GM18909 (cell line): ENCODE data around the gene LY6G6D.
A peak's percentile ranks its signal among the peaks of the same experiment; 100 is the strongest.

Experiments
- ATAC-seq: cut with Tn5 transposase; IDR thresholded peaks from one replicate; pipeline ENCODE4 v1.9.1; 2021; ENCODE audit warnings: mild to moderate bottlenecking; ENCODE audit not compliant: unreplicated experiment, poor library complexity

The LY6G6D gene

DNA sequence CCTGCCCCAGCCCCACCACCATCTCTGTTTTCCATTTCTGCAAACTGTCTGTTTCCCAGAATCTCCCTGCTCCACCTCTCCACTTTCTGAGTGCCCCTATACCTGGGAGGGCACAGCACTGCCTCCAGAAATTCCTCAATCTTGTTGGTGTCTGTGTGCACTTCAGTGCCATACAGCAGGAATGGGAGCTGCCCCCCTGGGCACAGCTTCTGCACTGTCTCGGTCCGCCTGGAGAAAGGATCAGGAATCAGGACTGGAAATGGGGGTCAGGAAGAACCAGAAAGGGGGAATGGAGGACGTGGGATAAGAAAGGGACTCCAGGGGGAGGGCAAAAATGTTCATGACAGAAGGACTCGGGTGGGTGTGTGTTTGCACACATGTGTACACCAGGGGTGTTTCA lies 18.6 kb downstream of the LY6G6D start:
- no peak for ATAC-seq

DNA sequence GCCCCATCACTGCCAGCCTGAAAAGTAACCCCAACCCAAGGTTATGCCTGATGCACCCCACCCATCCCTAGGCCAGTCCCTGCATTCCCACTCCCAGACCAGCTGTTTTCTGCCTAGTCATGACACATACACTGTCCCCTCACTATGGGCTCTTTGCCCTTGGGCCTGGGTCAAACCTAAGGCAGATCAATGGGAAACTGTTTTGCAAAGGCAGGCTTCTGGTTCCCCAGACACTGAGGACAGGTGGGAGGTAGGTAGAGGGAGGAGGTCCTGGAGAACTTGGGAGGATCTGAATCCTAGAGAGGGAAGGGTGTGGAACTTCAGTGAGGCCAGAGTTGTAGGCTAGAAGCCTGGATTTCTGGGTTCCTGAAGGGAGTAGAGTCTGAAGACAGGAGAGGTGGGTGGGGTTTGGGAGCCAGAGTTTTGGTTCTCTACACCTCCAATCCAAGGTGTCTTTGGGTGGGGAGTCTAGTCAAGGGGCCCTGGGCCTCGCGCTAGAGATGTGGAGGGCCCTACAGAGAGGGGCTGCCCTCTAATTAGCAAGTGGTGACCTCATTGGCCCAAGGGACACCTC lies 19.2 kb downstream of the LY6G6D start:
- no peak for ATAC-seq

DNA sequence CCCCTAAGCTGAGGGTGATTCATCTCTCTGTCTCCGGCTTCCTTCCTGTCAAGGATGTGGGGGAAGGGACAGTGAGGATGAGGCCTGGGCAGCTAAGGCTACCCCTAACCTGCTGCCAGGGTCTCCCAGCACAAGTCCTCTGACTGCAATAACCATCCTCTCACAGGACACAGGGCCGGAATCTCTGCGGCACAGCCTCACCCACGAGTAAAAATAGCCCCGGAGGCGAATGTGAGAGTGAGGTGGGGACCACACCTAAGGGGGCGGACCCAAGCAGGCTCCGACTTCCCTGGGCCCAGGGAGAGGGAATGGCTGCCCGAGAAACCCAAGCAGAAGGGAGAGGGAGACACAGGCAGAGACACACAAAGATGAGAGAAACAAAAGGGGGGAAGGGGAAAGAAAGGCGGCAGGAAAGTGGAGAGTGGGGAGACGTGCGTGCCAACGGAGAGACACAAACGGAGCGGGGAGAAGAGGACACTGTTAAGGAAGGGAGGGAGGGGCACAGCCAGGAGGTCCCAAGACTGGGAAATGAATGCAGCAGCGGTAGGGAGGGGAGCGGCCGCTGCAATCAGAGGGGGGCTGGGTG lies 19.8 kb downstream of the LY6G6D start:
- peak; percentile 37 for ATAC-seq

DNA sequence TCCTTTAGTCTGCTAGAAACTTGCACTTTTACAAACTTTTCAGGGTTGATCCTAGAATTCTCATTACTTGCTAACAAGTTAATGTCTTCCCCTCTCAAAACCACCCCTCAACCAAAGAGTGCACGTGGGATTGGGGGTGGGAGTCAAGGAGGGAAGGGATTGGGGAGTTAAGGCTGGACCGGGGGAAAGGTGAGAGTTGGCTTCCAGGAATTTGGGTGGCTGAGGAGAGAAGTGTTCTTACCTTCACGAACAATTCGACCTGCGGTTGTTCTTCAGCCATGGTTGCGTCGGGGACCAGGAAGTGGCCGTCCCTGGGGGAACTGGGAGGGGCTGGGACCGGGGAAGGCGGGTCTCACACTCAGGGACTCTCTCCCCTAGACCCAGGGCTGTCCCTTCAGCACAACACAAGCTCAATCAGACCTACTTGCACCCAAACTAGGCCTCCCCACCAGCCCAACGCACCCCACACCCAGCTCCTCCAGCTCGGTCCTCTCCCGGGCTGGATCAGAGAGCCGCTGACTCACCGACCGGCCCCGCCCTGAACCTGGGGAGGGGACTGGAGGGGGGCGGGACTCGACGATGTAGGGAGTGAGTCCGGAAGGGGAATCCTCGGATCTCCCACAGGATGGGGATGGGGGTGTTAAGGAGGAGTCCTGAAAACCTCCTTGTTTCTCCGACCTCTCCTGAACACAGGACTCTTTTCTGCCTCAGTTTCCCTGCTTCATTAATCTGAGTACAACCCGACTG lies 21.0 kb downstream of the LY6G6D start, which contains the start of gene CLIC1:
CLIC1 (minus strand) TSS at position 510 of the 747 bp plus-strand sequence; CDS start at position 280, 230 bp downstream.
- peak; percentile 19 for ATAC-seq

DNA sequence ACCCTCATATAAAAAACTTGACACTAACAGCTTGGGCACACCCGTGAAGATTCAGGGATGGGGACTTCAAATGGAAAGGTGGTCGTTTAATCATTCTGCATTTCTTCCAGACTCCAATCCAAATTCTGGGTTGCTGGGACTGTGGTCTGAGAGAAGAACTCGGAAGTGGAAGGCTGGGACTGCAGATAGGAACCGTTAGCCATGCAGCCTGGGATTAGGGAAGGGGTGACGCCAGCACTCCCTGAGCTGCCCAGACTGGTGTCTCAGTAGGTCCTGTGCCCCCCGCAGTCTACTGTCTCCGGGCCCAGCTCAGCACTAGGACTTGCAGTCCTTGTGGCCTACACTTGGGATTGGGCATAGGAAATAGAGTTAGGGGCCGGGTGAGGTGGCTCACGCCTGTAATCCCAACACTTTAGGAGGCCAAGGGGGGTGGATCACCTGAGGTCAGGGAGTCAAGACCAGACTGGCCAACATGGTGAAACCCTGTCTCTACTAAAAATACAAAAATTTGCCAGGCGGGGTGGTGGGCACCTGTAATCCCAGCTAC lies 21.7 kb downstream of the LY6G6D start:
- ATAC-seq, result no peak

DNA sequence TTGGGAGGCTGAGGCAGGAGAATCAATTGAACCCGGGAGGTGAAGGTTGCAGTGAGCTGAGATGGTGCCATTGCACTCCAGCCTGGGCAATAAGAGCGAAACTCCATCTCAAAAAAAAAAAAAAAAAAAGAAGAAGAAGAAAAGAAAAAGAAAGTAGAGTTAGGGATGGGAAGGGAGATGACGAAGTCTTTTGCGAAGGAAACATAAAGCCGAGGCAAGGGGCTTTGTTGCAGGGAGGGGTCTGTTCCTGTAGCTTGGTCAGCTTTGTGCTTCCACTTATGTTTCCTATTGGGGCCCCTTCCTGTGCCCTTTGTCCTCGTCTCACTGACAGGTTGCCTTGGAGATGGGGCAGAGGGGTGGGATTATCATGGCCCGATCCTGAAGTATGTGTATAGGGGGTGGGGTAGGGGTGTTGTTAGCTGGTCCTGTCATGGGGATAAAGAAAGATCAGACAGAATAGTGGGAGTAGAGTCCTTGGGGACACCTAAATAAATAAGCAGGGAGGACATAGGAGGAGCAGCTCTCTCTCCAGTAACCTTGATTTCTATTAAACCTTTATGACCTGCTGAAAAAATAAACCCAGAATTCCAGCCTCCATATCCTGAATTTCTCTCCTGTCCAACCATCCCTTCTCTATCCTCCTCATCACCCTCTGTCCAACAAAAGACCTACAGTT lies 22.3 kb downstream of the LY6G6D start:
- no peak for ATAC-seq

DNA sequence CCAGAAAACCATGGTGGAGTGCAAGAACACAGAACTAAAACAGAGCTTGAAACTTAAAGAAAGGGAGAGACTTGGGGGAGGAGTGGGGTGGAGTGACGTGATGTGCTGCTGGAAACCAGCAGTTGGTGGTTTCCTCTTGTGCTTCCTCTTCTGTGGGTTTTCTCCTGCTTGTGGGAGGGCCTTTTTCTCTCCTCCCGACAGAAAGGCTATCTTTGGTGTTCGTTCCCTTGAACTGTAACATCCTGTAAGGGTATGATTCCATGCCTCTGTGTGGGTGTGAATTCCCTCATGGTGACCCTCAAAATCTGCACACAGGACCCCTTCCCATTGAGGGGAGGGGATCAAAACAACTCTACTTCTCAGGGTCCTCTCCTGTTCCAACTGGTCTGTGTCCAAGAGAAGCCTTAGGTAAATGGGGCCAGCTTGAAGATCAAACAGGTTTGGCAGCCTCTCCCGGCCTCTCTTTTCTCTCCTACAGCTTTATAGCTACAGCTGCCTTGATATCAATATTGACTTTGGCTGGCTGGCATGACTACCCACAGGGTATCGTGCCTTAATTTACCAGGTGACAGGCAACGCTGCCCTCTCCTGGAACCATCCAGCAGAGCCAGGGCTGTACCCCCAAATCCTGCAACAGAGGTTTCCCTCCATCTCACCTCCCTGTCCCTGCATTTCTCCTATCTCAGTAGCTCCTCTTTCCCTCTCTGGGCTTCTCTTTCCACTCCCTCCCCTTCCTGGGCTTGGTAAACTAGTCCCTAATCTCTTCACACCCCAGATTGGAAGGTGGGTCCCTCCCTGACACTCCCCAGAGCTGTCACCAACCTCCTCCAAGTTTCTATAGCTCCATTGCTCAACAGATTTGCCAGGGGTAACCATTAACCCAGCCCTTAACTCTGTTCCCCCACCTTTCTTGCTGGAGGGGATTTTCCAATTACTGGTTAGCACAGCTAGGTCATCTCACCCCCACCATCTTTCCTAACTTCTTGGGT lies 23.1 kb downstream of the LY6G6D start:
- ATAC-seq, result no peak

DNA sequence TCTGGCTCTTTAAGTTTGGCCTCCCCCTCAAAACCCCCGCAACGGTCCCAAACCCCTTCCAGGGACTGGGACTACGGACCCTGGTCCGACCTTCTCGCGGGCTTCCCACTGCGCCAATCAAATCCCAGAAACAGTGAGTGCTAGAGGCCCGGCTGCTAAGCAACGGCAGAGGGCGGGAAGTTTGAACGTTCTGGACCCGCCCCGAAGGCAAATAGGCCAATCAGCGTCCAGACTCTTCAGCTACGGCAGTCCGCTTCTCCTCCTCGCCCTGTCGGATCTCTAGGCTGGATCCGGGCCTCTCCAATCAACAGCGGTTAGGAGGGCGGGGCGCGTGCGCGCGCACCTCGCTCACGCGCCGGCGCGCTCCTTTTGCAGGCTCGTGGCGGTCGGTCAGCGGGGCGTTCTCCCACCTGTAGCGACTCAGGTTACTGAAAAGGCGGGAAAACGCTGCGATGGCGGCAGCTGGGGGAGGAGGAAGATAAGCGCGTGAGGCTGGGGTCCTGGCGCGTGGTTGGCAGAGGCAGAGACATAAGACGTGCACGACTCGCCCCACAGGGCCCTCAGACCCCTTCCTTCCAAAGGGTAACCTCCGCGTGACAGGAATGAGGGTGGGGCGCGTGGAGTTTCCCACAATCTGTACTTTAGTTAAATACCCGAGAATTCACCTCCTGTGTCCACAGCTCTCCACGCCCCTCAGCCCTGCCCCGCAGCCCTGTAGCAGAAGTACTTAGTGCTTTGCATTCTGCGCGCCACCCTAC lies 24.7 kb downstream of the LY6G6D start, which contains the start of gene MSH5:
MSH5 (plus strand) TSS at position 367 of the 758 bp plus-strand sequence. CDS start 462 bp downstream, outside the sequence.
- ATAC-seq, result peak; percentile 73

DNA sequence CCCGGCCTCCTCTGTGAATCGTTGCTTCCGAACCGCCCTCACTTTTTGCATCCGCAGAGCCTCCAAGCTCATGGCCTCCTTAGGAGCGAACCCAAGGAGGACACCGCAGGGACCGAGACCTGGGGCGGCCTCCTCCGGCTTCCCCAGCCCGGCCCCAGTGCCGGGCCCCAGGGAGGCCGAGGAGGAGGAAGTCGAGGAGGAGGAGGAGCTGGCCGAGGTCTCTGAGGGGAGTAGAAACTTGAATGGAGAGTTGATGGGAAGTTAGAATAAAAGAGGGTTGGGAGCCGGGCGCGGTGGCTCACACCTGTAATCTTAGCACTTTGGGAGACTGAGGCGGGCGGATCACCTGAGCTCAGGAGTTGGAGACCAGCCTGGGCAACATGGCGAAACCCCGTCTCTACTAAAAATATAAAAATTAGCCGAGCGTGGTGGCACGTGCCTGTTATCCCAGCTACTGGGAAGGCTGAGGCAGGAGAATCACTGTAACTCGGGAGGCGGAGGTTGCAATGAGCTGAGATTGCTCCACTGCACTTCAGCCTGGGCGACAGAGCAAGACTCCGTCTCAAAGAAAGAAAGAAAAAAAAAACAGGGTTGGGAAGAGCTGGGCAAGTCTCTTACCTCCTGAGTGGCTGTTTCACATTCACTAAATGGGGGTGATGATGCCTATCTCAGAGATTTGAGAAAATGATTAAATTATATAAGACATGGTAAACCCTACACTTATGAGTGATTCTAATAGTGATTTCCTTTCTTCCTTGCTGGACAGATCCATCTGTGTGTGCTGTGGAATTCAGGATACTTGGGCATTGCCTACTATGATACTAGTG lies 25.5 kb downstream of the LY6G6D start:
- peak; percentile 1 for ATAC-seq

DNA sequence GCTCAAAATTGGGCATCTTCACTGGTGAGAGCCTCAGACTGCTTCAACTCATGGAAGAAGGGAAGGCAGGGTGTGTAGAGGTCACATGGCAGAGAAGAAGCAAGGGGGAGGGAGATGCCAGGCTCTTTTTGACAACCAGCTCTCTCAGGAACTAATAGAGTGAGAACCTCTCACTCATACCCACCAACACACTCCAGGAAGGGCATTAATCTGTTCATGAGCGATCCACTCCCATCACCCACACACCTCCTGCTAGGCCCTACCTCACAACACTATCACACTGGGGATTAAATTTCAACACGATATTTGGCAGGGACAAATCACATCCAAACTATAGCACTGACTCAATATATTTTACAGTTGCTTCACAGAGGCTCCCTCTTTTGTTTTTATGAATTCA lies 26.7 kb downstream of the LY6G6D start:
- no peak for ATAC-seq

DNA sequence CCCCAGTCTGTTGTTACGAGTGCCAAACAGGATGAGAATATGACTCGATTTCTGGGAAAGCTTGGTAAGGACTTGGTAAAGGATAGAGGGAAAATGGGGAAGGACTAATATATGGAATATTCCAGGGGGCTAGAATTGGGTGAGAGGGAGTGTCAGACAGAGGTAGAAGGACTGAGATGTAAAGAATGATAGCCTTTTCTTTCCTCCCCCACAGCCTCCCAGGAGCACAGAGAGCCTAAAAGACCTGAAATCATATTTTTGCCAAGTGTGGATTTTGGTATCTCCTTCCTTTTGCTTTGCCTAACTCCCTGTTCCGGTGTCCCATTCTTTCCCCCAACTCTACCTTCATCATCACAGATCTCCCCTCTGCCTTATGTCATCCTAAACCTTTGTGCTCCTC lies 27.7 kb downstream of the LY6G6D start:
- ATAC-seq, result no peak

DNA sequence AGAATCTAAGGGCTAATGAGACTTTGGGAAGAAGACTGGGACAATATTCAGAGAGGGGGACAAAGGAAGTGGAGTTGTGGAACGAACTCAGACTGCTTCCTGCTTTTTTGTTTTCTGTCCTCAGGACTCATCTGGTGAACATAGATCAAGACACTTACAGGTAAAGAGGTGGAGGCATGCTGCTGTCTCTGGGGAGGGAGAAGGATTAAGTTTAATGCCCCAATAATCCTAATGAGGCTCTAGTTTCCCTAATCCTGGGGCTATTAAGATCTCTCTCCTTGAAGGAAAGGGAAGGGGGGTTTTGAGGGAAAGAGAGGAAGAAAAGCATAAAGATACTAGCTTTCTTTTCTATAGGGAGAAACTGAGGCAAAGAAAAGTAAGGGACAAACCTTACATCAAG lies 29.3 kb downstream of the LY6G6D start:
- no peak for ATAC-seq

DNA sequence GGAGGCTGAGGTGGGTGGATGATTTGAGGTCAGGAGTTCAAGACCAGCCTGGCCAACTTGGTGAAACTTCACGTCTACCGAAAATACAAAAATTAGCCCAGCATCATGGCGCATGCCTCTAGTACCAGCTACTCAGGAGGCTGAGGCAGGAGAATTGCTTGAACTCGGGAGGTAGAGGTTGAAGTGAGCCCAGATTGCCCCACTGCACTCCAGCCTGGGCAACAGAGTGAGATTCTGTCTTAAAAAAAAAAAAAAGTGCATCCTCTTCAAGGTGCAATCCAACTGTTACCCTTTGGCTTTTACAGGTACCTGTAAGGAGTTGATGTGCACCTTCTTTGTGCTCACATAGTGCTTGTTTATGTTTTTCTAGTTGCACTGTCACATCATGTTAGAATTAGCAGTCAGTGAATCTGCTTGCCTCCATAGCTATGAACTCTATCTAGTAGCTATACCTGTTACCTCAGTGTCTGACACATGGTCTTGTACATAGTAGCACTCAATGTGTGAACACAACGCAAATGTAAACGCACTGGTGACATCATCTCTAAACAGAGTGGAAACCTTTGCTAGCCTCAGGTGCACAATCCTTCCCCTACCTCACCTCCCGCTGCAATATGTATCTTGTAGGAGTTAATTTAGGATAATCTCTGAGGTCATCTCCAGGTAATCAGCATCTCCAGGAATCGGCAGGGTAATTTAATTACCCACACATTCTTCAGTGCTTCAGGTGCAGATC lies 34.3 kb downstream of the LY6G6D start:
- ATAC-seq, result no peak

DNA sequence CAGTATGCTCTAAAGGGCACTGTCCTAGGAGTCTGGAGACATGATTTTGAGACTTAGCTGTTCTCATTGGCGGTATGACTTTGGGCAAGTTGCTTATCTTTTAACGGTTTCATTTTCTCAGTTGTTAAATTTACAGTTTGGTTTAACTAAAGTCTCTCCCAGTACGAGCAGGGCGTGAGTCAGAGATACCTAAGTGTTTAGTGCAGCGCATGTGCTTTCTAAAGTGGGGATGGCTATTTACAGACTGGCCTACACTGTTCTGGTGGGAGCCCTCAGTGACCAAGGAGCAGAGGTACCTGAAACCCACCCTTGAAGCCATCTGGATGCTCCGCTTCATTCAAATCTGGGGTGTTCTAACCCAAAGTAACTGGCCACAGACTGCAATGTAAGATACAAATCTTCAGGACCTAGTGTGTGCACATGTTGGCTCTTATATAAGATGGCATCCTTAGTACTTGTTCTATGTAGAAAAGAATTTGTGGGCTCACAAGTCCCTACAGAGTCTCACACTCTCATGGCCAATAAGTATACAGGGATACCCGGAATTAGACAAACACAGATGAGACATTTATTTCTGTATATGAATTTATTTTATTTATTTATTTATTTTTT lies 35.4 kb downstream of the LY6G6D start:
- no peak for ATAC-seq

DNA sequence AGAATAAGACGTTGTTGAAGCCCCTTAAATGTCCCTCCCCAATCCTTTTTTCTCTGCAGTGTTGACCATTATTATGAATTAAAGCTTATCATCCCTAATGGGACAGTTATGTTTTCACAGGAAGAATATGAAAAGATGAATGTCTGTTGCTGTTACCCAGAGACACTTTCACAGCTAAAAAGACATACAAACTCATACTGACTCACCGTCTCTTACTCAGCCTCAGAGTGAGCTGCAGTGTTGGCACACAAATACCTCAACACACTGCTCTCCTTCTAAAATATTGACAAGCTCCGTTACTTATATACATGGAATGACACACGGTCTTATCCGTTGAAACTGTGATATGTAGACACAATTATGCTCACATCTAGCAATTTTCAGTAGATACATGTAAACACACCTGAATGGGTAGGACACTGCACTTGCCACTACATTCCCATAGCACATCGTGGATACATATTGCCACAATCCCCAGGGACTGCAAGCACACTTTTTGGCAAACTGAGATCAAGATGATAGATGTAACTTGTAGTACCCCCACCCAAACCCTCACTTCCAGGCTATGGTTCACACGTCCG lies 37.7 kb downstream of the LY6G6D start:
- ATAC-seq, result no peak

DNA sequence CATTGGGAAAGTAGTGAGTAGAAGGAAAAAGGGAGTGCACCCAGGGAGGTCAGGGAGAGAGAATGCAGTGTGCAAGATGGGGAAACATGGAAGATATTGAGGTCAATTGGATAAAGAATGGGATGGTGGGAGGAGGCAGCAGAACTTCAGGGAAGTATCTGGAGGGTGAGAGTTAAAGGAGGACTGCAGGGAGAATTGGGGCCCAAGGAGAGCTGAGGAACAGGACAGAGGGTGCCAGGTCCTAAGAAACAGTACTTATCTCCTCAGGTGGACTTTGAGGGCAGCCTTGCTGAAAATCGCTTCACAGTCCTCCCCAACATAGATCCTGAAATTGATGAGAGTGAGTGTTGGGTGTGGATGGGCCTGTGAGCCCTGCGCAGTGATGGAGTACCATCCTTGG lies 43.1 kb downstream of the LY6G6D start:
- no peak for ATAC-seq

DNA sequence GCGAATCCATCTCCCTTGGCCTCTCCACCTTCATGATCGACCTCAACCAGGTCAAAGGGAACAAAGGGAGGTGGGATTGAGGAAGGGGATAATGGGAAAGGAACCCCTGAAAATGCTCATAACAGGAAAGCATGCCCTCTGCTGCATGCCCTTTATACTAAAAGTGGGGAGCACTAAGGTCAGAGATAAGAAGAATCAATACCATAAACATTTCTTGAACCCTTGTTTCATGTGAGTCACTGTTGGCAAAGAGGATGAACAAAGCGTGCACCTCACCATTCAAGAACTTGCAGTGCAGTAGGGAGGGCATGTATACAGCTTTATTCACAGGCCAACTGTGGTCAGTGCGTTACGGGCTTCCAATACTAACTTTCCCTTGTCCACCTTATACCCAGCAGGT lies 45.6 kb downstream of the LY6G6D start:
- no peak for ATAC-seq
